ENCODE data around the gene STOM.

Gene STOM

GRCh38 chr9:121344184-121344583, 25.9 kb downstream of the STOM start:
- no peak for DNase-seq

DNA sequence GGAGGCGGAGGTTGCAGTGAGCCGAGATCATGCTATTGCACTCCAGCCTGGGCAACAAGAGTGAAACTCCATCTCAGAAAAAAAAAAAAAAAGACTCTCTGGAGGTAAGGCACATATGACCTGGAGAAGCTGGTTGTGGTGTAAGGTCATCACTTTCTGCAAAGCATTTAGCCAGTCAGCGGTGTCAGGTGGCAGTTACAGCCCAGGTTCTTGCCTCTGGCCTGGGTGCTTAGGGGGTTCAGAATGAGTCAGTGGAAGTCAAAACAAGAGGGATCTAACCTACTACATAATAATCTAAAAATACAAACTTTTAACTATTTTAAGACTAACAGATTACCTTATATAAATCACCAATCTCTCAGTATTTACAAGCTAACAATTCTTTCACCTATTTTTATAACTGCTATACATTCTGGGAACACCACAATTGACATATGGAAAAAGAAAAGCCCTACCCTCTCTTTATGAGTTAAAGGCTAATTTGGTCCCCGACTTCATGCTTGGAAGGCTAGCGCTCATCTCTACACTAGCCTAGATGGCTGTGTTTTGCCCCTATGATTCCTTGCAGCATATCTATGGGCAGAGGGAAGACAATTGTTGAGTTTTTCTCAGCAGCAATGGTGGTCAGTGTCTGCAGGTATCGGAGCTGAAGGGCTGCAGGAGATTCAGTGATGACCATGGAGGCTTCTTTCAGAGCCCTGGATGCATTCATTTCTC, 29.2 kb downstream of the STOM start:
- no peak for DNase-seq

- DNase-seq, result no peak
Observed at GRCh38 chr9:121339437-121339836, 30.6 kb downstream of the STOM start.

- DNase-seq, result no peak
Observed at GRCh38 chr9:121336665-121337064, 33.4 kb downstream of the STOM start.

GRCh38 chr9:121333950-121334773, 35.9 kb downstream of the STOM start:
- no peak for DNase-seq

DNA sequence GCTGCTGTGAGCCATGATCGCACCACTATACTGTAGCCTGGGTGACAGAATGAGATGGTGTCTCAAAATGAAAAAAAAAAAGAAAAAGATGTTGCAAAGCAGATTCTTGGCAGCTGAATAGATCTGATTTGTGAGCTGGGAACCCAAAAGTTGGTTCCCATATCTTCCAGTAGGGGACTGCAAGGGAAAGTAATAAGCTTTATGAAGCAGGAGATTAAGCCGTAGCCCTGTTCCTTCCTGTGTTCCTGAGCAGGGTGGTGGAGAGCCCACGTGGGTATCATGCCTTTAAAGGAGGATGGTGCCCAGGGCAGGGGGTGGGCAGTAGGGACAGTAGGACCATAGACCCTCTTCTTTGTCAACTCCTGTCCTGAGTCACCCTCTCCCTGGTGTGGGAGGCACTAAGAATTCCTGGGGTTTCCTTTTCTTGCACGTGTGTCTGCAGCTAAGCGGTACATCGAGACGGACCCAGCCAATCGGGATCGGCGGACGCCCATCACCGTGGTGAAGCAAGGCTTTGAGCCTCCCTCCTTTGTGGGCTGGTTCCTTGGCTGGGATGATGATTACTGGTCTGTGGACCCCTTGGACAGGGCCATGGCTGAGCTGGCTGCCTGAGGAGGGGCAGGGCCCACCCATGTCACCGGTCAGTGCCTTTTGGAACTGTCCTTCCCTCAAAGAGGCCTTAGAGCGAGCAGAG, 37.9 kb downstream of the STOM start:
- no peak for DNase-seq

DNA sequence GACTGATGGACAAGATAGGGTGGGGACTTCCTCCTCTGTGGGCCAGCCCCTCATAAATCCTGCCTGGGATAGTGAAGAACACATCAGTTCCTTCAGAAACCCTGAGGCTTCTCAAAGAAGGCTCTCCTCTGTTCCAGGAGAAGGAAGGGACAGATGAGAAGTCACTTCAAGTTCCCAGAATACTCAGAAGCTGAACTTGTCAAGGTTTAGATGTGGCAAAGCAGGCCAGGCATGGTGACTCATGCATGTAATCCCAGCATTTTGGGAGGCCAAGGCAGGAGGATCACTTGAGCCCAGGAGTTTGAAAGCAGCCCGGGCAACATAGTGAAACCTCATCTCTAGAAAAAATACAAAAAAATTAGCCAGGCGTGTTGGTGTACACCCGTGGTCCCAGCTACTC, 38.5 kb downstream of the STOM start:
- DNase-seq, result no peak

DNA sequence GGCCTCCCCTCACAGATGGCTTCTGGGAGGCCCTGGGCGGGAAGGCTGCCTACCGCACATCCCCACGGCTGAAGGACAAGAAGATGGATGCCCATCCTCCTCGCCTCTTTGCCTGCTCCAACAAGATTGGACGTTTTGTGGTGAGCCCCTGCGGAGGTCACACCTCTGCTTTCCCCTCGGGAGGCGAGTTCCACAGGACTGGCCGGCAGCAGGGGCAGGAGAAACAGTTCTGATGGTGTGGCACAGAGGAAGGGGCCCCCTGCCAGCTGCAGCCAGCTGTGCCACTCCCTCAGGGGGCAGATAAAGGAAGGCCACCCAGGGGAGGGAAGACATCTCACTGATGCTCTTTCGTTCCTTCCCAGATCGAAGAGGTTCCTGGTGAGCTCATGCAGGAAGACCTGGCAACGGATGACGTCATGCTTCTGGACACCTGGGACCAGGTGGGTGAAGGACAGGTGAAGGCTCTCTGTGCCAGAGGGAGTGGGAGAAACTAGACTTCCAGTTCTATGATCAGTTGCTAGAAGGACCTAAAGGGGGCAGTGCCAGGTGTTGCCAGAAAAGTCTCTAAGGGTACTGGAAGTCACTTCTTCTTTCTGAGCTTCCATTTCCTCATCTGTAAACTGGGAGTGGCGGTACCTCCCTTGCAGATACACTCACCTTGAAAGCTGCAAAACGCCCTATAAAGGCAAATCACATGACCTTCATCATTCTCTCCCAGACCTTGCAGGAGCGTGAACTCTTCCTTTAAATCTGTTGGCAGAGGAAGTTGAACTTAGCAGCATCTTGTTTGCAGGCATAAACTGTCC, 41.0 kb downstream of the STOM start:
- no peak for DNase-seq

- DNase-seq, result no peak
Observed at GRCh38 chr9:121328476-121328875, 41.6 kb downstream of the STOM start.

DNA sequence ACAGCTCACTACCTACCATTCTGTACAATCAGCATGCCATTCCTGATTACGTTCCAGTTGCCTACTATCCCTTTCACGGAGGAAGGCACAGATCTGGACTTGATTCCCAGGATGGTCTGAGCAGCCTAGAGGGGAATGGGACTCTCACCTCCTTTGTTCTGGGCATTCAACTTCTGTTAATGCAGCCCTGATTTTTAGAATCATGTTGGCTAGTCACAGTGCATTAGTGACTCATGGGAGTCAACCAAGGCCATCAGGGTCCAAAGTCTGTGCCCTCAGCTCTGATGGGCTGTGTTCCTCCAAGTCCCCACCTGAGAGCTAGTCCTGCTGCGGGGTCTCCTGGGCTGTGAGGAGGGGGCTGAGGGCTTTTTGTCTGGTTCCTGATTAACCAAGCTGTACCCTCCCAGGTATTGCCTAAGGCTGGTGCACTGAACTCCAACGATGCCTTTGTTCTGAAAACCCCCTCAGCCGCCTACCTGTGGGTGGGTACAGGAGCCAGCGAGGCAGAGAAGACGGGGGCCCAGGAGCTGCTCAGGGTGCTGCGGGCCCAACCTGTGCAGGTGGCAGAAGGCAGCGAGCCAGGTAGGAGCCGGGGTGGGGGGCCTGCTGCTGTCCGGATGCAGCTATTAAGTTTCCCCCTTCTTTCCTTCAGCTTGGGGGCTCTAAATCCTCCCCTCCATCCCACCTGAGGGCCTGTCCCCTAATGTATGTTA, 43.0 kb downstream of the STOM start:
- no peak for DNase-seq

DNA sequence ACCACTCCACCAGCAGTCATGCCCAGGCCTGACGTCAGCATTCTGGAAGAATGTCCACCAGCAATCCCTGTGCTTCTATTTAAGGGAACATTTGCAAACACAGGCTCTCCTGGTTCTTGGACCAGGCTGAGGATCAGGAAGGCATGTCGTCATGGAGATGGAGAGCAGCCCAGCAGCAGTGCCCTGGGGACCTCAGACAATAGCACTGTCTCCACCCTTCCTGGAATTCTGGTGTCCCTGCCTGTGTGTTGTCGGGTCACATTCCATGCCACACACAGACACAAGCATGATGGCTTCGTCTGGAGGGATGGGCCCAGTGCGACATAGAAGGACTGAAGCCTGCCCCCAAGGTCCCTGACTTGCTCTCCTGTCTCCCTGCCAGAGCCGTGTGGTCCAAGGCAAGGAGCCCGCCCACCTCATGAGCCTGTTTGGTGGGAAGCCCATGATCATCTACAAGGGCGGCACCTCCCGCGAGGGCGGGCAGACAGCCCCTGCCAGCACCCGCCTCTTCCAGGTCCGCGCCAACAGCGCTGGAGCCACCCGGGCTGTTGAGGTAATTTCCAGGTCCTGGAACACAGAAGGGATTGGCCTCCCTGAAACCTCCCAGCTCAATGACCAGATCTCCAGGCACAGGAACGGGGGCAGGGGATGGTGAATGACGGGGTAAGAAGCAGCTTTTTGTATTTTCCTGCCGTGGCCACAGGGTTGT, 43.8 kb downstream of the STOM start:
- DNase-seq, result peak; percentile 84

- no peak for DNase-seq
Observed at GRCh38 chr9:121325387-121325786, 44.7 kb downstream of the STOM start.

GRCh38 chr9:121324755-121325154, 45.3 kb downstream of the STOM start:
- DNase-seq, result no peak

DNA sequence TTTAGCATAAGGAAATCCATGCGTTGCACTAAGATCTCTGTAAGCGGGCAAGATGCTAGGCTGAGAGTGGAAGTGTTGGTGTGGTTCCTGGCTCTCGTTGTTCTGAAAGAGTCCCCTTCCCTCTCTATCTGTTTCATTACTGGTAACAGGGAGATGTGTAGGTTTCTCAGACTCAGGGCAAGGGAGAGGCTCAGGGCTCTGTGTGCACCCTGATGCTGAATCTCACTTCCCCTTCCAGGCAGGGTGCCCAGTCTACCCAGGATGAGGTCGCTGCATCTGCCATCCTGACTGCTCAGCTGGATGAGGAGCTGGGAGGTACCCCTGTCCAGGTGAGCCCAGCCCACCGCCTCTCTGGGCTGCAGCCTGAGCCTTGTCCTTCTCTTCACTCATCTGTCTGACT, 45.7 kb downstream of the STOM start:
- DNase-seq, result no peak

GRCh38 chr9:121323449-121324151, 46.5 kb downstream of the STOM start:
- no peak for DNase-seq

GRCh38 chr9:121322737-121323448, 47.2 kb downstream of the STOM start:
- no peak for DNase-seq

DNA sequence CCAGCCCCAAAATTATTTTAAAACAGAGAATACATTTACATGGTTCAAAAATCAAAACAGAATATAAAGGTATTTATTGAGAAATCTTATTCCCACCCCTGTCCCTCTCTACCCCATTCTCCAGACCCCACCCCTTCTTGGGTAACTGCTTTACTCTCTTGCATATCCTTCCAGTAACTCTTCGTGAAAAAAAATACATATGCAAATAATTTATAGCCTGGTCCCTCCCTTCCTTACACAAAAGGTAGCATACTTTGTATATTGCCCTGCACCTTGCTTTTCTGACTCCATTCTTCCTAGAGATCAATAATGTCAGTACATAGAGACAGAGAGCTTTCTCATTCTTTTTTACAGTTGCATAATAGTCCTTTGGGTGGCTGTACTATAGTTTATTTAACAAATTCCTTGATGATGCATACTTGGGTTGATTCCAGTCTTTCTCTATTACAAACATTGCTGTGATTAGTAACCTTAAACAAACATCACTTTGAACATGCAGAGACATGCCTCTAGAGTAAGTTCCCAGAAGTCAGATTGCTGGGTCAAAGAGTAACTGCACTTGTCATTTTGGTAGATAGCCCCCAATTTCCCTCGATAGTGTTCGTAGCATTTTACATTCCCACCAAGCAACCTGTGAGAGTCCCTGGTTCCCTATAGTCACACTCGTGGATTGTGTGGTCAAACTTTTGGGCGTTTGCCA, 47.9 kb downstream of the STOM start:
- no peak for DNase-seq

DNA sequence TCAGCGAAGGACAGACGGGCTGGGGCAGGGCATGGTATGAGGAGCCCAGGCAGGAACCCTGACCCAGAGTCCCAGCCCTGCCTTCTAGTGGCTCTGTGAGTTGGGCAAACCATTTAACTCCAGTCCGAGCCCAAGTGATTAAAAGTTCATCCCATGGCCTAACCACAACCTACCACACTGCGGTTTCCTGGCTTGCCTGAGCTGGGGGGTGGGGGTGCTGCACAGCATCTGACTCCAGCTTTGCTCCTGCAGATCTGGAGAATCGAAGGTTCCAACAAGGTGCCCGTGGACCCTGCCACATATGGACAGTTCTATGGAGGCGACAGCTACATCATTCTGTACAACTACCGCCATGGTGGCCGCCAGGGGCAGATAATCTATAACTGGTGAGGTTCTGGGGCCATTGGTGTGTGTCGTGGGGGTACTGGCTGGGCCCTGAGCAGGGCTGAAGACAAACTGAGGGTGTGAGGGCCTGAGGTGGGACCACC, 49.0 kb downstream of the STOM start:
- DNase-seq, result no peak

DNA sequence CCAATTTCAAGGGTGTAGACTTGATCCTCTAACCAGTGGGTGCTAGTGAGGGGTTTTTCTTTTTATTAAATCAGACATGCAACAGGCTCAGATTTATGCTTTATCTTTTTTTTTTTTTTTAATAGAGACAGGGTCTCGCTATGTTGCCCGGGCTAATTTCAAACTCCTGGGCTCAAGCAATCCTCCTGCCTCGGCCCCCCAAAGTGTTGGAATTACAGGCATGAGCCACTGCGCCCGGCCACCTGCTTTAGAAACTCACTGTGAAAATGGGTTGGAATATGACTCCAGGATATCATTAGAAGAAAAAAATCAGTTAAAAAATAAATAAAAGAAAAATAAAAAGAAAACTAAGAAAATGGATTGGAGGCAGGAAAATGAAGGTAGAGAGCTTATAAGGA, 50.7 kb downstream of the STOM start:
- no peak for DNase-seq
